GM18867 (cell line): ENCODE measurements around the gene KIAA0319L.
"Not testable (repeated sequence)": the region's sequence is repeated elsewhere in the genome, so short reads cannot be mapped to it uniquely, and the experiment has no call there.

Experiments used
- ATAC-seq: cut with Tn5 transposase; IDR thresholded peaks from one replicate; pipeline ENCODE4 v1.9.1; 2021; ENCODE audit warnings: mild to moderate bottlenecking, moderate library complexity; ENCODE audit not compliant: unreplicated experiment

Gene KIAA0319L

GRCh38 chr1:35499652-35500176 is 57.5 kb downstream of the KIAA0319L start:
- no peak for ATAC-seq

GRCh38 chr1:35499231-35499630 is 58.0 kb downstream of the KIAA0319L start:
- no peak for ATAC-seq

GRCh38 chr1:35497571-35497970 is 59.6 kb downstream of the KIAA0319L start:
- ATAC-seq, result no peak

GRCh38 chr1:35490250-35490649 is 67.0 kb downstream of the KIAA0319L start:
- ATAC-seq, result no peak

- no peak for ATAC-seq
Measured at GRCh38 chr1:35488336-35488735, 68.9 kb downstream of the KIAA0319L start.

- ATAC-seq, result no peak
Measured at GRCh38 chr1:35486858-35487408, 70.3 kb downstream of the KIAA0319L start.

- no peak for ATAC-seq
Measured at GRCh38 chr1:35481229-35481628, 76.0 kb downstream of the KIAA0319L start.

GRCh38 chr1:35477870-35478269 is 79.3 kb downstream of the KIAA0319L start:
- no peak for ATAC-seq

- ATAC-seq, result no peak
Measured at GRCh38 chr1:35475856-35476674, 81.1 kb downstream of the KIAA0319L start.

- ATAC-seq, result no peak
Measured at GRCh38 chr1:35475356-35475755, 81.8 kb downstream of the KIAA0319L start.

- not testable (repeated sequence) for ATAC-seq
Measured at GRCh38 chr1:35473216-35473615, 84.0 kb downstream of the KIAA0319L start.

- ATAC-seq, result no peak
Measured at GRCh38 chr1:35470977-35471613, 86.1 kb downstream of the KIAA0319L start.

GRCh38 chr1:35466120-35466519 is 91.1 kb downstream of the KIAA0319L start:
- ATAC-seq, result no peak

GRCh38 chr1:35463749-35464148 is 93.5 kb downstream of the KIAA0319L start:
- ATAC-seq, result not testable (repeated sequence)

- no peak for ATAC-seq
Measured at GRCh38 chr1:35463232-35463631, 94.0 kb downstream of the KIAA0319L start.

- ATAC-seq, result peak; percentile 60
Measured at GRCh38 chr1:35461966-35462651, 95.1 kb downstream of the KIAA0319L start.

GRCh38 chr1:35460796-35461195 is 96.4 kb downstream of the KIAA0319L start:
- no peak for ATAC-seq

- no peak for ATAC-seq
Measured at GRCh38 chr1:35454616-35455015, 102.6 kb downstream of the KIAA0319L start.

- ATAC-seq, result no peak
Measured at GRCh38 chr1:35454176-35454575, 103.0 kb downstream of the KIAA0319L start.

- ATAC-seq, result no peak
Measured at GRCh38 chr1:35453031-35453430, 104.2 kb downstream of the KIAA0319L start.

- no peak for ATAC-seq
Measured at GRCh38 chr1:35452106-35452774, 105.0 kb downstream of the KIAA0319L start.
